ENCODE results near the gene AVP. TPM values are rescaled to one million over a fixed set of nuclear protein-coding genes. Genes with fewer than 3 reads are reported as not detected.

Gene AVP
- total RNA-seq, 1 donor from 2014 or later = not detected

DNA sequence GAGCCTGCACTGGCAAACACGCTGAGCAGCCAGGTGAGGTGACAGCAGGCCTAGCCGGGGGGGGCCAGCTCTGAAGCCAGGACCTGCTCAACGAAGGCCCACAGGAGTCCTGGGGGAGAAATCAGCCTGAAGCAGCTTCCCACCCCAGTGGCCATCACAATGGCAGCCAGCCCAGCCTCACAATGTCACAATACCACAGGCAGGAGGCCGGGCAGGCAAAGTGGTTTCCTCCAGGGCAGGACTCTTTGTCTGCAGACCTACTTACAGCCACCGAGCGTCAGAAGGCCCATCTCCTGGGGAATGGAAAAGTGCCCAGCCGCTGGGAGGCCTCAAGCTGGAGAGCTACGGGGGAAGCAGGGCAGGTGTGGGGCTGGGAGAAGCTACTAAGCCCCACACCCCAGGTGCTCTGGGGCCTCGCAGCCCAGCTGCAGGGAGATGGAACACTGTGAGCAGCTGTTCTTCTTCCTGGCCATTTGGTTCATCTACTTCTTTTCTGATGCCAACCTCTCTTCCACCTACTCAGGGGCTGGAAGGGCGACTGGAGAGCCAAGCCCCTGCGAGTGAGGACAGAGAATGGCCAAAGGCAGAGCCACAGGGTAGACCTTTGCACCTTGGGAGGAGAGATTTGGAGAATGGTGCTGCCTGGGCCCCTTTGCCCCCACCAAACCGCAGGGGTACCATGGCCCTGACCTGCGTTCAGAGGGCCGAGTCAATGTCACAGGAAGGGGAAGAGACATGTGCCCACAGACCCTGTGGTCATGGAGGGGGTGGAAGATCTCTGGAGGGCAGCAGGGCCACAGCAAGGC, 22.3 kb upstream of the AVP start:
- no peaks in the 10 kb centered on the region for H3K27me3 Mint-ChIP-seq (ENCODE audit: low read depth)
- TF ChIP-seq, protein P1, sequence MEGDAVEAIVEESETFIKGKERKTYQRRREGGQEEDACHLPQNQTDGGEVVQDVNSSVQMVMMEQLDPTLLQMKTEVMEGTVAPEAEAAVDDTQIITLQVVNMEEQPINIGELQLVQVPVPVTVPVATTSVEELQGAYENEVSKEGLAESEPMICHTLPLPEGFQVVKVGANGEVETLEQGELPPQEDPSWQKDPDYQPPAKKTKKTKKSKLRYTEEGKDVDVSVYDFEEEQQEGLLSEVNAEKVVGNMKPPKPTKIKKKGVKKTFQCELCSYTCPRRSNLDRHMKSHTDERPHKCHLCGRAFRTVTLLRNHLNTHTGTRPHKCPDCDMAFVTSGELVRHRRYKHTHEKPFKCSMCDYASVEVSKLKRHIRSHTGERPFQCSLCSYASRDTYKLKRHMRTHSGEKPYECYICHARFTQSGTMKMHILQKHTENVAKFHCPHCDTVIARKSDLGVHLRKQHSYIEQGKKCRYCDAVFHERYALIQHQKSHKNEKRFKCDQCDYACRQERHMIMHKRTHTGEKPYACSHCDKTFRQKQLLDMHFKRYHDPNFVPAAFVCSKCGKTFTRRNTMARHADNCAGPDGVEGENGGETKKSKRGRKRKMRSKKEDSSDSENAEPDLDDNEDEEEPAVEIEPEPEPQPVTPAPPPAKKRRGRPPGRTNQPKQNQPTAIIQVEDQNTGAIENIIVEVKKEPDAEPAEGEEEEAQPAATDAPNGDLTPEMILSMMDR (IDR thresholded peaks at IDR 0.05; ENCODE audit: unreplicated experiment) = no peak
- no peak for DNase-seq (ENCODE audit: low spot score in 2 of 2, unreplicated experiment in 2 of 2)
- H3K9me3 Mint-ChIP-seq = no peaks in the 10 kb centered on the region
- no peak overlapping the region for H3K4me3 Mint-ChIP-seq
- H3K27ac Mint-ChIP-seq = no peak overlapping the region
- H3K4me1 Mint-ChIP-seq = no peaks in the 10 kb centered on the region
- peaks cover 5% of the 10 kb centered on the region for H3K36me3 Mint-ChIP-seq

DNA sequence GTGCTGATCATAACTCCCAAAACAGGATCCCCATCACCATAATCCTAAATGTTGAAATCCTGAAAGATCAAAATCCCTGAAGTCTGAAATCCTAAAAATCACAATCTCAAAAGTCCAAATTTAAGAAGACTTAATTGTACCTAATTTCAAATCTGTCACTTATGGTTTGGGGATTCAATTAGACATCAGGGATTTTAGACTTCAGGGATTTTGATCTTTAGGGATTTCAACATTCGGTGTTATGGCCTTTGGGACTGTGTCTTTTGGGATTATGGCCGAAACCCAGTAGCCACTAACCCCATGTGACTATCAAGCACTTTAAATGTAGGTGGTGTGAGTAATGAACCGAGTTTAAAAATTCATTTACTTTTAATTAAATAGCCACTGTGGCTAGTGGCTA, 21.7 kb upstream of the AVP start:
- H3K36me3 Mint-ChIP-seq = peaks cover 5% of the 10 kb centered on the region
- H3K27me3 Mint-ChIP-seq (ENCODE audit: low read depth) = no peaks in the 10 kb centered on the region
- H3K4me1 Mint-ChIP-seq = no peaks in the 10 kb centered on the region
- TF ChIP-seq, protein P1 (IDR thresholded peaks at IDR 0.05; ENCODE audit: unreplicated experiment) = no peak
- H3K4me3 Mint-ChIP-seq = no peak overlapping the region
- H3K9me3 Mint-ChIP-seq = no peaks in the 10 kb centered on the region
- no peak for DNase-seq (ENCODE audit: low spot score in 2 of 2, unreplicated experiment in 2 of 2)
- H3K27ac Mint-ChIP-seq = no peak overlapping the region

DNA sequence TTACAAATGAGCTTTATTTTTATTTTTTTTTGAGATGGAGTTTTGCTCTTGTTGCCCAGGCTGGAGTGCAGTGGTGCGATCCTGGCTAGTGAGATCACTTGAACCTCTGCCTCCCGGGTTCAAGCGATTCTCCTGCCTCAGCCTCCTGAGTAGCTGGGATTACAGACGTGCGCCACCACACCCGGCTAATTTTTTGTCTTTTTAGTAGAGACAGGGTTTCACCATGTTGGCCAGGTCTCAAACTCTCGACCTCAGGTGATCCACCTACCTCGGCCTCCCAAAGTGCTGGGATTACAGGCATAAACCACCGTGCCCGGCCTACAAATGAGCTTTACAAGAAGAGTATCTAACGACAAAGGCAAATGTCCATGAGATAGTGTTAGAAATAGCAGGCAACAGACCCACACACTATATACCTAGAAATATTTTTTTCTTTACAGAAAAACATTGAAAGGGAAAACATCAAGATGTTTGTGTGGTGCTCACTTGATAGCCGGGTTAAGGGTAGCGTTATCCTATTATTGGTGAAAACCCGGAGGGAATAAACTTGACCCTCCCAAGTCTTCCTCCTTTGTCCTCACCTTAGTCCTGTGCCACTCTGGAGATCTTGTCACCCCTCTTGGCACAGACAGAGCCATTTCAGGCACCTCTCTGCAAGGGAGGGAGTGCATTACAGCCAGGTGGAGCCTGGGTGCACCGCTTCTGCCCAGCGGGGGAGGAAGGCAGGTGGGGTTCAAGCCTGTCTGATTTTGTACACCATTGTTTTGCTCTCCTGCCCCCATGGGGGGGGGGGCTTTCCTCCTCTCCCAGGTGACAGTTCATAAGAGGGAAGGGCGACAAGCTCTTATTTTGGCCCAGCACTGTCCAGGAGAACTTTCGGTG, 21.0 kb upstream of the AVP start:
- H3K4me1 Mint-ChIP-seq = no peaks in the 10 kb centered on the region
- no peaks in the 10 kb centered on the region for H3K27me3 Mint-ChIP-seq (ENCODE audit: low read depth)
- no peak overlapping the region for H3K27ac Mint-ChIP-seq
- H3K4me3 Mint-ChIP-seq = no peak overlapping the region
- no peaks in the 10 kb centered on the region for H3K9me3 Mint-ChIP-seq
- no peak for DNase-seq (ENCODE audit: low spot score in 2 of 2, unreplicated experiment in 2 of 2)
- peaks cover 5% of the 10 kb centered on the region for H3K36me3 Mint-ChIP-seq
- TF ChIP-seq, protein P1 (IDR thresholded peaks at IDR 0.05; ENCODE audit: unreplicated experiment) = no peak

DNA sequence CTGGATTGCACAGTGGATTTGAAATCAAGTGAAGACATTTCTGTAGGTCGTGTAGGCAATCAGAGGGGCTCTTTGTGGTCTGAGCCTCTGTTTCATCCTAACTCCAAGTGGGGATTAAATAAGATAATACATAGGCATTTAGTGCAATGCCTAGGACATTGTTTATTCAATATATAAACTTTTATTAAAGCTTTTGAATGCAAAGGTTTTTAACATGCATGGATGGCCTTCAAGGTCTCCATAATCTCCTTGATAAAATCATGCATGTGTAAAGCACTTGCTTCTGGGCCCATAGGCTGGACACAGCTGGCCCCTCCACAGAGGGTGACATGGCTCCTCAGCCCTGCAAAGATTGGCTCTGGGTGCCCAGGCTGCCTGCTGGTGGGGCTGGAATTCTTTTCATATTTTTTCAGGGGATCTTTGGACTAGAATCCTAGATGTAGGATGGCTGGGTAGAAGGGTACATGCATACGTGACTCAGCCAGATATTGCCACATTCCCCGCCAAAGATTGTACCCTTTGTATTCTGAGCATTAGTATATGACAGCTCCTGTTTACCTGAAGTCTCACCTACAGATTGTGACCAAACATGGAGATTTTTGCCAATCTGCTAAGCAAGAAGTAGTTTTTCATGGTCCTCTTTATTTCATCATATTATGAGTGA, 19.0 kb upstream of the AVP start:
- Mint-ChIP-seq H3K4me3 (no peak overlapping the region), H3K36me3 (peaks cover 5% of the 10 kb centered on the region), H3K4me1 (no peaks in the 10 kb centered on the region), H3K27ac (no peak overlapping the region), H3K9me3 (no peaks in the 10 kb centered on the region), H3K27me3 (ENCODE audit: low read depth) (no peaks in the 10 kb centered on the region)
- DNase-seq (ENCODE audit: low spot score in 2 of 2, unreplicated experiment in 2 of 2) = no peak
- TF ChIP-seq, protein P1 (IDR thresholded peaks at IDR 0.05; ENCODE audit: unreplicated experiment) = no peak

DNA sequence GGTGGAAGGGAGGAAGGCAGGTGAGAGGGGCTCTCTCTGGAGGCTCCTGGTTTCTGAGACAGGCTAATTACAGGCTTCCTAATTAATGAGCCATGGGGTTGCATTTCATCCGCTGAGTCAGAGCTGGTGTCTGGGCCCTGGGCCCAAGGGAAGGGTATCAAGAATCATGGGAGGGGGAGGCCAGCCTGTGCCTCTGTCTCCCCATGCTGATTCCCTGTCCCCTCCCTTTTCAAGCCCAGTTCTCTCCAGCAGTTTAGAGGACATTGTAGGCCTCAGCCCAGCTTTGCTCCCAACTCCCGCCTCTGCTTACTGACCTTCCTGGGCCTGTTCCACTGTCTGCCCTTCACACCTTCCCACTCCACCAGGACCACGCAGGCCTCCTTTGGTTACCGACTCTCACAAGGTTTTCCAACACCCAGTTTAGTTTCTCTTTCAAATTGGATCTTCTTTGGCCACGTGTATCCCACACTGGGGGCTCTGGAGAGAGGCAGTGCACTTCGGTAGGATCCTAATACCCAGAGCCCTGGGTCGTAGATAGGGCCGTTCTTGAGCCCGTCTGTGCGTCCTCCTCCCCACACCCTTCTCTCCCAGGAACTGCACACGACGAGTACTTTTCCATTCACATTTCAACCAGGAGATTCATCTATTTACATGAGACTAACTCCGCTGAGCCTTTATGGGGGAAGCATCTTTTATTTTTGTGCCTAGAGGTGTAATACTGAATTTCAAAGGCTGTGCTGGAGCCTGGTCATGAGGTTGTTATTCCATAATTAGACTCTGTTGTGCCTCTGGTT, 18.2 kb upstream of the AVP start:
- Mint-ChIP-seq H3K36me3 (peaks cover 3% of the 10 kb centered on the region), H3K27me3 (ENCODE audit: low read depth) (no peaks in the 10 kb centered on the region)
- DNase-seq (ENCODE audit: low spot score in 2 of 2, unreplicated experiment in 2 of 2) = no peak

More for the DNA sequence above, 18.2 kb upstream of the AVP start:
- TF ChIP-seq, protein P1 (IDR thresholded peaks at IDR 0.05; ENCODE audit: unreplicated experiment) = no peak
- H3K9me3 Mint-ChIP-seq = no peaks in the 10 kb centered on the region
- H3K4me1 Mint-ChIP-seq = no peaks in the 10 kb centered on the region
- no peak overlapping the region for H3K27ac Mint-ChIP-seq
- H3K4me3 Mint-ChIP-seq = no peak overlapping the region

Data from mesothelial cell of epicardium (in vitro differentiated cells).